Fibroblast of mammary gland (primary cell): Measurements from ENCODE around the gene MARK3.
A peak's percentile ranks its signal among the peaks of the same experiment; 100 is the strongest.
"Not testable (repeated sequence)": the region's sequence is repeated elsewhere in the genome, so short reads cannot be mapped to it uniquely, and the experiment has no call there.

Experiments
- DNase-seq: peaks from one replicate; pipeline ENCODE4 v3.0.0-alpha.2; 2010; ENCODE audit warnings: low read depth
- H3K4me3 ChIP-seq: 2 replicates; pipeline ENCODE4 v1.5.1; 2011; ENCODE audit warnings: low read depth, mild to moderate bottlenecking, low read length, moderate library complexity; ENCODE audit not compliant: control insufficient read depth
- TF ChIP-seq, protein P1 (sequence below): conservative IDR thresholded peaks from 2 replicates; pipeline ENCODE4 v1.5.1; 2011; ENCODE audit warnings: low read depth, low read length, inconsistent platforms; ENCODE audit not compliant: control insufficient read depth, insufficient read depth

The MARK3 gene

DNA sequence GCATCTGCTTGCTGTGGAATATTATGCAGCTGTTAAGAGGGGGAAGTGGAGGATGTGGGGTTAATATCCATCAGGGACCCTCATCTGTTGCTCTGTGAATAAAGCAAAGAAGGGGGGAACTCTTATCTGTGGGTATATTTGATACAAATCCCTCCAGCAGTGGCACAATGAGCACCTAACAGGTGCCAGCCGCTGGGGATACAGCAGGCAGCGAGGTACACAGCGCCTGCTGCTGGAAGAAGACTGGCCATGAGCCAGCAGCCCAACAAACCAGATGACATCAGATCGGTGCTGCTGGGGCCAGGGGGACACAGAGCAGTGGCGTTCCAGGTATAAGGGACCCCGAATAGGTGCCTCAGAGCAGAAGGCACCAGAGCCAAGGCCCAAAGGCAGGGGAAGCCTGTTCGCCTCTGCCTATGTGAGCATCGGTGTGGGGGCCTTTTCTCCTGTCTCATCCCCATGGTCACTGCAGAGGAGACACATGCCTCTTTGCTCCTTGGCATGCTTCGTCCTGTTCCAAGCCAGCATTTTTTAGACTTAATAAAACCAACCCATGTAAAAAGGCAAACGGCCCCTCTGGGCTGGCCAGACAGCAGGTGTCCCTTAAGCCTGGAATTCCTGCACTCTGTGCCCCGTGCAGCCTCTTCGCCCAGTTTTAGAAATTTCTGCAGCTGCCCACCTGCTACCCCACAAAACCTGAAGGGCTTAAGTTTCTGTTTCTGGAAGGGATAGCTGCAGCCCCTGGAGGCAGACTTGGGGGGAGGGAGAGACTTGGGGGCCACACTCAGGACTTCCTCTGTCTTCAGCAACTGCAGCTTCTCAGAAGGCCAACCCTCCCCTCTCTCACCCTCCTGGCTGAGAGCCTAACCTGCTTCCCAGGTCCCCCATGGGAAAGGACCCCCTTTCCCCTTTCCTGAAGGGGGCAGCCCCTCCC is 139.1 kb downstream of the MARK3 start:
- TF ChIP-seq, protein P1, sequence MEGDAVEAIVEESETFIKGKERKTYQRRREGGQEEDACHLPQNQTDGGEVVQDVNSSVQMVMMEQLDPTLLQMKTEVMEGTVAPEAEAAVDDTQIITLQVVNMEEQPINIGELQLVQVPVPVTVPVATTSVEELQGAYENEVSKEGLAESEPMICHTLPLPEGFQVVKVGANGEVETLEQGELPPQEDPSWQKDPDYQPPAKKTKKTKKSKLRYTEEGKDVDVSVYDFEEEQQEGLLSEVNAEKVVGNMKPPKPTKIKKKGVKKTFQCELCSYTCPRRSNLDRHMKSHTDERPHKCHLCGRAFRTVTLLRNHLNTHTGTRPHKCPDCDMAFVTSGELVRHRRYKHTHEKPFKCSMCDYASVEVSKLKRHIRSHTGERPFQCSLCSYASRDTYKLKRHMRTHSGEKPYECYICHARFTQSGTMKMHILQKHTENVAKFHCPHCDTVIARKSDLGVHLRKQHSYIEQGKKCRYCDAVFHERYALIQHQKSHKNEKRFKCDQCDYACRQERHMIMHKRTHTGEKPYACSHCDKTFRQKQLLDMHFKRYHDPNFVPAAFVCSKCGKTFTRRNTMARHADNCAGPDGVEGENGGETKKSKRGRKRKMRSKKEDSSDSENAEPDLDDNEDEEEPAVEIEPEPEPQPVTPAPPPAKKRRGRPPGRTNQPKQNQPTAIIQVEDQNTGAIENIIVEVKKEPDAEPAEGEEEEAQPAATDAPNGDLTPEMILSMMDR, result no peak
- no peak overlapping the region for H3K4me3 ChIP-seq
- DNase-seq, result no peak

DNA sequence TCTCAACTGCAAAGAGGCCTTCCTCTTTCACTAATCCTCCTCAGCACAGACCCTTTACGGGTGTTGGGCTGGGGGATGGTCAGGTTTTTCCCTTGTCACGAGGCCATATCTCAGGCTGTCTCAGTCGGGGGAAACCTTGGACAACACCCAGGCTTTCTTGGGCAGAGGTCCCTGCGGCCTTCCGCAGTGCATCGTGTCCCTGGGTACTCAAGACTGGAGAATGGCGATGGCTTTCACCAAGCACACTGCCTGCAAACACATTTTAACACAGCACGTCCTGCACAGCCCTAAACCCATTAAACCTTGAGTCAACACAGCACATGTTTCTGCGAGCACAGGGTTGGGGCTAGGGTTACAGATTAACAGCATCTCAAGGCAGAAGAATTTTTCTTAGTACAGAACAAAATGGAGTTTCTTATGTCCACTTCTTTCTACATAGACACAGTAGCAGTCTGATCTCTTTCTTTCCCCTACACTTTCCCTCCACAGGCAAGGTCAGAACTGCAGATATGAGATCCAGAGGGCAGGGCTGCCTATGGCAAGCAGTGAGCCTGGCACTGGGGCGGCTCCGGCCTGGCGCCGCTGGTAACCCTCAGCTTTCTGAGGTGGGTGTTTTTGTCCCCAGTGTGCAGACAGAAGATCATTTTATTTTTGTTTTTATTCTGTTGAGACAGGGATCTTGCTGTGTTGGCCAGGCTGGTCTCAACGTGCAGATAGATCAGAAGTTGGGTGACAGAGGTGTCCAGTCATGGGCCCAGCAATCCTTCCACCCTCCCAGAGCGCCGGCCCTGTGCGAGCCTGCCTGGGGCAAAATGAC is 140.4 kb downstream of the MARK3 start:
- not testable (repeated sequence) for H3K4me3 ChIP-seq, DNase-seq

GRCh38 chr14:103526247-103526913 is 141.2 kb downstream of the MARK3 start:
- no peak overlapping the region for H3K4me3 ChIP-seq
- TF ChIP-seq, protein P1, result no peak
- DNase-seq, result no peak

- no peak overlapping the region for H3K4me3 ChIP-seq
- no peak for DNase-seq
- TF ChIP-seq, protein P1, result no peak
Measured at GRCh38 chr14:103526914-103527248, 141.7 kb downstream of the MARK3 start.

- DNase-seq, result peak; percentile 82
- TF ChIP-seq, protein P1, result no peak
- peak overlapping the region; percentile 52 for H3K4me3 ChIP-seq
Measured at GRCh38 chr14:103527408-103528145, 142.4 kb downstream of the MARK3 start.

DNA sequence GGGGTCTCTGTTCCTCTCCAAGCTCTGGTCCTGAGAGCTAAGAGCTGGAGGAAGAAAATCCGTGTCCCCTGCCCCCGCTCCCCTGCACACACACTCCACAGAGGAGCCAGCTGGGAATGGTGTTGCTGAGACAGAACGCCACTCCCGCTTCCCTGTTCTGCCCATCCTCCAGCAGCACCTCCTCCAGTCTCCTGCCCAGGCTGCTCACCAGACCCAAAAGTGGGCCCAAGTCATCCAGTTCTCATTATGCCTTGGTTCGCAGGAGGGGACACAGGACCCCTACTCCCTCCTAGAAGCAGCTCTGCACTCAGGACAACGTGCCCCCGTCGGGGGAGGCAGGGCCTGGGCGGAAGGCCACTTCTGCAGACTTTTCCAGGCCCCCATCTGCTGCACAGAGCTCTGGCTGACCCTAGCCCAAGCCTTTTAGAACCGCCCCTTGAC is 143.0 kb downstream of the MARK3 start:
- H3K4me3 ChIP-seq, result peak overlapping the region; percentile 52
- DNase-seq, result no peak
- TF ChIP-seq, protein P1, result no peak
